CD4-positive, alpha-beta T cell (primary cell): ENCODE measurements around the gene OAS3. TPM values are rescaled to one million over a fixed set of nuclear protein-coding genes. Genes with fewer than 3 reads are reported as not detected.
A peak's percentile ranks its signal among the peaks of the same experiment; 100 is the strongest.

Source experiments
- ATAC-seq: fragments of 200-7000 bp; cut with Tn5 transposase; one replicate; pipeline ENCODE4 v1.10.0; 2022; ENCODE audit warnings: mild to moderate bottlenecking; ENCODE audit not compliant: poor library complexity
- CTCF ChIA-PET: fragments of 350-600 bp; sonication (Branson Sonifier 250); formaldehyde crosslinking; loops from one replicate; lab custom pipeline; 2021; ENCODE audit warnings: antibody characterized with exemption, inconsistent platforms; lab: Charles Lee
- POLR2A ChIA-PET: fragments of 350-600 bp; sonication (Branson Sonifier 250); formaldehyde crosslinking; loops from one replicate; lab custom pipeline; 2021; ENCODE audit warnings: antibody characterized with exemption, inconsistent platforms; lab: Charles Lee
- DNase-seq, 14 experiments: peaks; one replicate each; pipeline ENCODE4 v3.0.0-alpha.2; 2013 to 2020; ENCODE audit warnings: mixed read lengths in 2 of 14
- H3K27ac ChIP-seq, 2 donors: one replicate each; pipeline versions ENCODE4 v1.5.1 to v1.7.0; 2013; ENCODE audit warnings: low read length in 2 of 2, low read depth in 1 of 2, mild to moderate bottlenecking in 1 of 2
- H3K27me3 ChIP-seq, 2 experiments: 1 replicate in 1 of 2; 2 replicates in 1 of 2; pipeline versions ENCODE4 v1.6.1 to v1.7.0; 2013; ENCODE audit warnings: low read length in 2 of 2, control low read depth in 1 of 2, mild to moderate bottlenecking in 1 of 2, moderate library complexity in 1 of 2; ENCODE audit not compliant: insufficient read depth in 2 of 2, control insufficient read depth in 1 of 2
- H3K36me3 ChIP-seq: one replicate; pipeline ENCODE4 v1.6.1; 2013; ENCODE audit warnings: low read length, control low read depth; ENCODE audit not compliant: insufficient read depth
- H3K4me1 ChIP-seq: one replicate; pipeline ENCODE4 v1.6.1; 2013; ENCODE audit warnings: low read length, control low read depth; ENCODE audit not compliant: insufficient read depth
- H3K4me3 ChIP-seq: one replicate; pipeline ENCODE4 v1.5.1; 2013; ENCODE audit warnings: mild to moderate bottlenecking, low read length, moderate library complexity
- H3K9me3 ChIP-seq, 2 experiments: 1 replicate in 1 of 2; 2 replicates in 1 of 2; pipeline versions ENCODE4 v1.6.1 to v1.7.0; 2013; ENCODE audit warnings: low read length in 2 of 2, mild to moderate bottlenecking in 2 of 2, control low read depth in 1 of 2, moderate library complexity in 1 of 2; ENCODE audit not compliant: control insufficient read depth in 1 of 2, insufficient read depth in 1 of 2
- H3K27ac Mint-ChIP-seq: one replicate; pipeline ENCODE4 v1.8.0; 2020; ENCODE audit warnings: mixed read lengths
- H3K27me3 Mint-ChIP-seq: one replicate; pipeline ENCODE4 v1.8.0; 2021; ENCODE audit warnings: mixed read lengths
- H3K36me3 Mint-ChIP-seq: one replicate; pipeline ENCODE4 v1.8.0; 2021; ENCODE audit warnings: low read depth, mixed read lengths
- H3K4me1 Mint-ChIP-seq: one replicate; pipeline ENCODE4 v1.8.0; 2021; ENCODE audit warnings: low read depth, mixed read lengths
- H3K4me3 Mint-ChIP-seq: one replicate; pipeline ENCODE4 v1.8.0; 2020; ENCODE audit warnings: mild to moderate bottlenecking, mixed read lengths
- H3K9me3 Mint-ChIP-seq: one replicate; pipeline ENCODE4 v1.8.0; 2020; ENCODE audit warnings: mixed read lengths
- intact Hi-C, 2 experiments: fragments of 100-400 bp; cut with DNase I in 1 of 2; cut with micrococcal nuclease in 1 of 2; formaldehyde crosslinking; loops; one replicate each; pipeline versions ENCODE4 v1.15.1 to v1.9.0; 2023 to 2025; cut with DNase I, micrococcal nuclease
- total RNA-seq, 174 experiments: library from RNA in 2 of 174; stranded (reverse) in 2 of 174; gene quantifications; one replicate each; pipeline ENCODE4 v1.2.3 and lab custom pipeline; 2021 to 2026
- TF ChIP-seq, protein P1 (sequence below): fragments of 200-600 bp; IDR thresholded peaks from one replicate; pipeline ENCODE4 v1.8.0; 2022; ENCODE audit warnings: antibody characterized with exemption, mild to moderate bottlenecking

Gene OAS3
- total RNA-seq, 2 experiments from 2014 or later: 13.9 to 14.5 TPM

DNA sequence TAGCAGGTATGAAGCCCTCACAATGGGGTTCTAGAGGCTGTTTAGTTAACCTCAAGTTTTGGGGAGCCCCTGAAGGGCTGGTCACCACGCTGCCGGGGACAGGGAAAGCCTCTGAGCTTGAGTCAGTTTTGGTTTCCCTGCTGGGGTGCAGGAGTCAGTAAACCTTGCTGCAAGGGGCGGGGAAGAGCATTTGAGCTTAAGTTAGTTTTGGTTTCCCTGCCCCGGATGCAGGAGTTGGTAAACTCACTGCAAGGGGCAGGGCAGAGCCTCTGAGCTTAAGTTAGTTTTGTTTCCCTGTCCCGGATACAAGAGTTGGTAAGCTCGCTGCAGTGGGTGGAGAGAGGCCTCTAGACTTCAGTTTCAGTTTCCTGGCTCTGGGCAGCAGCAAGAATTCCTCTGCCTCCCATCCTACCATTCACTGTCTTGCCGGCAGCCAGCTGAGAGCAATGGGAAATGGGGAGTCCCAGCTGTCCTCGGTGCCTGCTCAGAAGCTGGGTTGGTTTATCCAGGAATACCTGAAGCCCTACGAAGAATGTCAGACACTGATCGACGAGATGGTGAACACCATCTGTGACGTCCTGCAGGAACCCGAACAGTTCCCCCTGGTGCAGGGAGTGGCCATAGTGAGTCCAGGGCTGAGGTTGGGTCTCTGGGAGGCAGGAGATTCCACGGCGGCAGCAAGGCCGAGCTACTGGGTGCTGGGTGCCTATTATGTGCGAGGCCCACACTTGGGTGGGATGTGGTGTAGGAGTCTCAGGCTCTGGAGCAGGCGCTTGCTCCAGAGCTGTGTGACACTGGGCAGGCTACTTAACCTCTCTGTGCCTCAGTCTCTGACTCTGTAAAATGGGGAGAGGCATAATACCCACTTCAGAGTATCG is 40.1 kb downstream of the OAS3 start, which contains the start of gene OAS2:
Gene OAS2 (plus strand): TSS at position 357 of the 878 bp plus-strand sequence. CDS start 90 bp downstream, at position 447.
- intact Hi-C loops: loop anchor here (2.0 to 5.0 kb wide), 3 partner anchors 40 to 76 kb away; partner anchors contain the start of gene OAS3 (in 2 of the 2)

DNA sequence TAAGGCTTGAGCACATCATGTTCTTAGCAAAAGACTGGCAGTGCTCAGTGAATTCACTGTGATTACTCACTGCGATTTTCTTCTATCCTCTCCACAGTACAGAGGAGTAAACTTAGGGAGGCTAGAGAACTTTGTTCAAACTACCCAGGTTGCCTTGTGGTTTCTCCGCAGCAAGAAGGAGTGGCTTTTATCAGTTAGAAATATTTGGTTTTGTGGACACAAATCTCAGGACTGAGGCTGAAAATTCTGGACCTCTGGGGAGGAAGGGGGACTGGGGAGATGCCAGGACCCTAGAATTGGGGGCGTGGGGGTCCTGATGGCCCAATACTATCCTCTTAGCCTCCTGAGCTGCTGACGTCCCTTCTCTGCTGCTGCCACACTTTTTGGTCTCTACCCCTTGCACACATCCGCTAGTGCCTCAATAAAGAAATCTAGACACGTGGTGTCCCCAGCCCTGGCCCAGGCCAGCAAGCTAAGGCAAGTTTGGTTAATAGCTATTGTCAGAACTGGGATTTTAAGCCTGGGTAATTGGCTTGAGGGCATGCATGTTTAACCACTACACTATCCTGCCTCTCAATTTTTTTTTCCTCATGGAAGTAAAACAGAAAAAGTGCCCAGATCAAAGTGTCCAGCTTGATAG is 40.9 kb downstream of the OAS3 start:
- Mint-ChIP-seq H3K4me3 (peak overlapping the region; percentile 100), H3K36me3 (peaks cover 53% of the 10 kb centered on the region), H3K9me3 (peaks cover 3% of the 10 kb centered on the region), H3K27ac (peak overlapping the region; percentile 99), H3K4me1 (peaks cover 68% of the 10 kb centered on the region), H3K27me3 (no peaks in the 10 kb centered on the region)
- TF ChIP-seq, protein P1, sequence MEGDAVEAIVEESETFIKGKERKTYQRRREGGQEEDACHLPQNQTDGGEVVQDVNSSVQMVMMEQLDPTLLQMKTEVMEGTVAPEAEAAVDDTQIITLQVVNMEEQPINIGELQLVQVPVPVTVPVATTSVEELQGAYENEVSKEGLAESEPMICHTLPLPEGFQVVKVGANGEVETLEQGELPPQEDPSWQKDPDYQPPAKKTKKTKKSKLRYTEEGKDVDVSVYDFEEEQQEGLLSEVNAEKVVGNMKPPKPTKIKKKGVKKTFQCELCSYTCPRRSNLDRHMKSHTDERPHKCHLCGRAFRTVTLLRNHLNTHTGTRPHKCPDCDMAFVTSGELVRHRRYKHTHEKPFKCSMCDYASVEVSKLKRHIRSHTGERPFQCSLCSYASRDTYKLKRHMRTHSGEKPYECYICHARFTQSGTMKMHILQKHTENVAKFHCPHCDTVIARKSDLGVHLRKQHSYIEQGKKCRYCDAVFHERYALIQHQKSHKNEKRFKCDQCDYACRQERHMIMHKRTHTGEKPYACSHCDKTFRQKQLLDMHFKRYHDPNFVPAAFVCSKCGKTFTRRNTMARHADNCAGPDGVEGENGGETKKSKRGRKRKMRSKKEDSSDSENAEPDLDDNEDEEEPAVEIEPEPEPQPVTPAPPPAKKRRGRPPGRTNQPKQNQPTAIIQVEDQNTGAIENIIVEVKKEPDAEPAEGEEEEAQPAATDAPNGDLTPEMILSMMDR: no peak
- H3K4me3 ChIP-seq: peak overlapping the region; percentile 87
- no peaks in the 10 kb centered on the region for H3K9me3 ChIP-seq
- intact Hi-C loops: loop anchor here (2.0 to 5.0 kb wide), 3 partner anchors 40 to 76 kb away; partner anchors contain the start of gene OAS3 (in 2 of the 2)
- ChIA-PET CTCF (interaction anchor here (1.2 to 2.6 kb wide), 3 partner anchors 14 to 195 kb away, joined by 4 to 25 read pairs (median 7); no protein-coding TSS in a partner anchor), POLR2A (interaction anchor here (1.0 to 5.7 kb wide), 16 partner anchors 12 to 1544 kb away, joined by 3 to 74 read pairs (median 10); partner anchors contain the start of genes OAS1 and OAS3)
- no peaks in the 10 kb centered on the region for H3K27me3 ChIP-seq
- peaks cover 28% of the 10 kb centered on the region for H3K4me1 ChIP-seq
- DNase-seq (peak; percentile 18 to 78 (median 35)), ATAC-seq (peak; percentile 32)
- peak overlapping the region; percentile 86 to 90 for H3K27ac ChIP-seq
- peaks cover under 1% of the 10 kb centered on the region for H3K36me3 ChIP-seq

More for the DNA sequence above, 40.1 kb downstream of the OAS3 start, which contains the start of gene OAS2:
- Mint-ChIP-seq H3K36me3 (peaks cover 45% of the 10 kb centered on the region), H3K4me3 (peak within 1 kb of the TSS; percentile 100), H3K27ac (peak within 1 kb of the TSS; percentile 99), H3K27me3 (no peaks in the 10 kb centered on the region), H3K9me3 (peaks cover 3% of the 10 kb centered on the region), H3K4me1 (peaks cover 61% of the 10 kb centered on the region)
- DNase-seq: peak; percentile 56 to 94 (median 74)
- H3K27ac ChIP-seq: peak within 1 kb of the TSS; percentile 86 to 90
- CTCF ChIA-PET: interaction anchor here (0.9 to 2.6 kb wide), 5 partner anchors 13 to 196 kb away, joined by 3 to 25 read pairs (median 4); partner anchors contain the start of gene OAS1
- peak; percentile 91 for ATAC-seq
- H3K36me3 ChIP-seq: no peaks in the 10 kb centered on the region
- TF ChIP-seq, protein P1: no peak
- H3K4me1 ChIP-seq: peaks cover 26% of the 10 kb centered on the region
- POLR2A ChIA-PET: interaction anchor here (0.6 to 5.7 kb wide), 27 partner anchors 10 to 1543 kb away, joined by 3 to 74 read pairs (median 6); partner anchors contain the start of genes DDX54, MAPKAPK5, OAS1 and OAS3
- H3K27me3 ChIP-seq: no peaks in the 10 kb centered on the region
- no peaks in the 10 kb centered on the region for H3K9me3 ChIP-seq
- H3K4me3 ChIP-seq: peak within 1 kb of the TSS; percentile 87
